Caco-2 (cell line): ENCODE data around the gene INHBC. TPM values are rescaled to one million over a fixed set of nuclear protein-coding genes. Genes with fewer than 3 reads are reported as not detected.

Experiments used
- BruUV-seq: library from RNA; stranded (reverse); fragments of 400-500 nt; replicated peaks from 2 replicates; lab custom pipeline; 2021; lab: Mats Ljungman, UMichigan
- CTCF ChIA-PET: fragments of 300-600 bp; sonication (Branson Sonifier 250); formaldehyde crosslinking; loops from one replicate; lab custom pipeline; 2022; ENCODE audit warnings: antibody characterized with exemption; lab: Charles Lee
- POLR2A ChIA-PET: fragments of 300-600 bp; sonication (Branson Sonifier 250); formaldehyde crosslinking; loops from one replicate; lab custom pipeline; 2022; ENCODE audit warnings: antibody characterized with exemption; lab: Charles Lee
- DNase-seq, 2 experiments: peaks; one replicate each; pipeline versions ENCODE4 v3.0.0 to v3.0.0-alpha.2; 2020 to 2022
- H3K27me3 ChIP-seq: replicated peaks from 2 replicates; pipeline ENCODE4 v1.6.0; 2011; ENCODE audit warnings: low read length; ENCODE audit not compliant: control insufficient read depth, insufficient read depth
- H3K36me3 ChIP-seq: 2 replicates; pipeline ENCODE4 v1.5.1; 2011; ENCODE audit warnings: low read length; ENCODE audit not compliant: control insufficient read depth, insufficient read depth
- H3K4me1 ChIP-seq: fragments of 250-450 bp; sonication (Bioruptor Pico); 2 replicates; pipeline ENCODE4 v1.5.1; 2020; ENCODE audit warnings: mild to moderate bottlenecking
- H3K4me3 ChIP-seq: 2 replicates; pipeline ENCODE4 v1.5.1; 2011; ENCODE audit warnings: low read depth, mild to moderate bottlenecking, control low read depth, low read length
- H3K9me3 ChIP-seq: fragments of 250-450 bp; sonication (Bioruptor Pico); 2 replicates; pipeline ENCODE4 v1.5.1; 2020; ENCODE audit warnings: mild to moderate bottlenecking, moderate library complexity
- H3K27ac Mint-ChIP-seq: one replicate; pipeline ENCODE4 v1.8.0; 2022; ENCODE audit warnings: mixed read lengths; ENCODE audit not compliant: unreplicated experiment
- H3K27me3 Mint-ChIP-seq: one replicate; pipeline ENCODE4 v1.8.0; 2022; ENCODE audit warnings: mixed read lengths; ENCODE audit not compliant: insufficient read depth, unreplicated experiment
- H3K36me3 Mint-ChIP-seq: one replicate; pipeline ENCODE4 v1.8.0; 2022; ENCODE audit warnings: mild to moderate bottlenecking, mixed read lengths; ENCODE audit not compliant: insufficient read depth, unreplicated experiment
- H3K4me1 Mint-ChIP-seq: one replicate; pipeline ENCODE4 v1.8.0; 2022; ENCODE audit warnings: low read depth, mixed read lengths; ENCODE audit not compliant: unreplicated experiment
- H3K4me3 Mint-ChIP-seq: one replicate; pipeline ENCODE4 v1.8.0; 2022; ENCODE audit warnings: mild to moderate bottlenecking, moderate library complexity, mixed read lengths; ENCODE audit not compliant: unreplicated experiment
- H3K9me3 Mint-ChIP-seq: one replicate; pipeline ENCODE4 v1.8.0; 2022; ENCODE audit warnings: mixed read lengths; ENCODE audit not compliant: unreplicated experiment
- CTCF ChIP-seq, 2 experiments: fragments of 200-600 bp in 1 of 2; IDR thresholded peaks; 1 replicate in 1 of 2; 2 replicates in 1 of 2; pipeline versions ENCODE4 v1.5.1 to v1.8.0; 2011 to 2022; ENCODE audit warnings: antibody characterized with exemption in 1 of 2, control low read depth in 1 of 2, inconsistent platforms in 1 of 2, low read depth in 1 of 2, low read length in 1 of 2, mild to moderate bottlenecking in 1 of 2, moderate library complexity in 1 of 2; ENCODE audit not compliant: insufficient read depth in 1 of 2, severe bottlenecking in 1 of 2, unreplicated experiment in 1 of 2
- intact Hi-C: fragments of 100-400 bp; cut with micrococcal nuclease; formaldehyde crosslinking; loops from one replicate; pipeline ENCODE4 v1.10.0; 2022; ENCODE audit not compliant: unreplicated experiment
- total RNA-seq: library from RNA; stranded (reverse); gene quantifications from 2 replicates; pipeline ENCODE4 v1.2.3, GENCODE V29; 2022

The INHBC gene
- total RNA-seq, 1 experiment from 2014 or later = not detected

- ChIA-PET POLR2A (interaction anchor here (1.2 to 1.3 kb wide), 2 partner anchors 23 to 84 kb away, joined by 3 to 4 read pairs; no protein-coding TSS in a partner anchor), CTCF (interaction anchor here (0.5 to 4.5 kb wide), 25 partner anchors 9 to 1624 kb away, joined by 3 to 138 read pairs (median 4); partner anchors contain the start of genes DNAJC14 and INHBC)
- Histone ChIP-seq H3K36me3 (no peaks in the 10 kb centered on the region), H3K4me1 (peaks cover 35% of the 10 kb centered on the region), H3K4me3 (no peak overlapping the region), H3K27me3 (no peaks in the 10 kb centered on the region), H3K9me3 (no peaks in the 10 kb centered on the region)
- peak overlapping the region; percentile 30 for H3K27ac Mint-ChIP-seq
- TF ChIP-seq CTCF (IDR thresholded peaks at IDR 0.05; ENCODE audit: insufficient read depth in 1 of 2, low read depth in 1 of 2, low read length in 1 of 2, severe bottlenecking in 1 of 2, unreplicated experiment in 1 of 2) = peak; percentile 80 to 92
- H3K36me3 Mint-ChIP-seq = peaks cover 7% of the 10 kb centered on the region
- H3K4me3 Mint-ChIP-seq = no peak overlapping the region
- DNase-seq = peak; percentile 82 to 87
- H3K9me3 Mint-ChIP-seq = no peaks in the 10 kb centered on the region
- intact Hi-C loops = loop anchor here (1.0 kb wide), 4 partner anchors 22 to 190 kb away; partner anchors contain the start of gene R3HDM2
- H3K4me1 Mint-ChIP-seq = peaks cover 22% of the 10 kb centered on the region
- BruUV-seq = no TSS peak
- H3K27me3 Mint-ChIP-seq = no peaks in the 10 kb centered on the region
These were observed 18.4 kb downstream of the INHBC start for GRCh38 chr12:57452937-57453509.

- no peak for TF ChIP-seq CTCF (IDR thresholded peaks at IDR 0.05; ENCODE audit: insufficient read depth in 1 of 2, low read depth in 1 of 2, low read length in 1 of 2, severe bottlenecking in 1 of 2, unreplicated experiment in 1 of 2)
- Mint-ChIP-seq H3K4me1 (peaks cover 29% of the 10 kb centered on the region), H3K9me3 (no peaks in the 10 kb centered on the region), H3K27ac (peak overlapping the region; percentile 83), H3K4me3 (no peak overlapping the region), H3K27me3 (no peaks in the 10 kb centered on the region), H3K36me3 (peaks cover 7% of the 10 kb centered on the region)
- POLR2A ChIA-PET = no interaction called here
- no peaks in the 10 kb centered on the region for H3K9me3 ChIP-seq
- peaks cover 35% of the 10 kb centered on the region for H3K4me1 ChIP-seq
- CTCF ChIA-PET = interaction anchor here (1.2 to 4.5 kb wide), 5 partner anchors 21 to 211 kb away, joined by 4 to 138 read pairs (median 8); no protein-coding TSS in a partner anchor
- TSS peak; percentile 23 for BruUV-seq
- no peak for DNase-seq
- no peak overlapping the region for H3K4me3 ChIP-seq
- no peaks in the 10 kb centered on the region for H3K36me3 ChIP-seq
- H3K27me3 ChIP-seq = no peaks in the 10 kb centered on the region
- intact Hi-C loops = no loop called here
These were observed 19.6 kb downstream of the INHBC start for GRCh38 chr12:57454213-57454565.

GRCh38 chr12:57454566-57455373, 20.2 kb downstream of the INHBC start, which contains the start of gene INHBE:
TSS of gene INHBE (plus strand) at chr12:57455307. CDS start at chr12:57455537, 230 bp downstream.
- POLR2A ChIA-PET = interaction anchor here (0.6 to 1.1 kb wide), 3 partner anchors 9 to 214 kb away, joined by 4 to 5 read pairs (median 5); no protein-coding TSS in a partner anchor
- peaks cover 29% of the 10 kb centered on the region for H3K4me1 Mint-ChIP-seq
- intact Hi-C loops = loop anchor here (5.0 kb wide), 1 partner anchor 283 kb away; the partner anchor contains the start of gene AGAP2
- no peaks in the 10 kb centered on the region for H3K27me3 Mint-ChIP-seq
- CTCF ChIA-PET = interaction anchor here (0.7 to 4.5 kb wide), 9 partner anchors 16 to 324 kb away, joined by 3 to 138 read pairs (median 4); partner anchors contain the start of gene STAC3
- H3K27ac Mint-ChIP-seq = peak within 1 kb of the TSS; percentile 83
- H3K9me3 Mint-ChIP-seq = no peaks in the 10 kb centered on the region
- TF ChIP-seq CTCF (IDR thresholded peaks at IDR 0.05; ENCODE audit: insufficient read depth in 1 of 2, low read depth in 1 of 2, low read length in 1 of 2, severe bottlenecking in 1 of 2, unreplicated experiment in 1 of 2) = no peak
- peak; percentile 84 to 85 for DNase-seq
- Histone ChIP-seq H3K9me3 (no peaks in the 10 kb centered on the region), H3K4me1 (peaks cover 35% of the 10 kb centered on the region), H3K36me3 (no peaks in the 10 kb centered on the region), H3K27me3 (no peaks in the 10 kb centered on the region), H3K4me3 (no peak within 1 kb of the TSS)
- H3K4me3 Mint-ChIP-seq = peak within 1 kb of the TSS; percentile 61
- peaks cover 7% of the 10 kb centered on the region for H3K36me3 Mint-ChIP-seq
- BruUV-seq = no TSS peak
